ENCODE data around the gene PRKCH. TPM values are rescaled to one million over a fixed set of nuclear protein-coding genes. Genes with fewer than 3 reads are reported as not detected.

PRKCH gene
- total RNA-seq, 1 donor from 2014 or later, result 8.4 TPM

DNA sequence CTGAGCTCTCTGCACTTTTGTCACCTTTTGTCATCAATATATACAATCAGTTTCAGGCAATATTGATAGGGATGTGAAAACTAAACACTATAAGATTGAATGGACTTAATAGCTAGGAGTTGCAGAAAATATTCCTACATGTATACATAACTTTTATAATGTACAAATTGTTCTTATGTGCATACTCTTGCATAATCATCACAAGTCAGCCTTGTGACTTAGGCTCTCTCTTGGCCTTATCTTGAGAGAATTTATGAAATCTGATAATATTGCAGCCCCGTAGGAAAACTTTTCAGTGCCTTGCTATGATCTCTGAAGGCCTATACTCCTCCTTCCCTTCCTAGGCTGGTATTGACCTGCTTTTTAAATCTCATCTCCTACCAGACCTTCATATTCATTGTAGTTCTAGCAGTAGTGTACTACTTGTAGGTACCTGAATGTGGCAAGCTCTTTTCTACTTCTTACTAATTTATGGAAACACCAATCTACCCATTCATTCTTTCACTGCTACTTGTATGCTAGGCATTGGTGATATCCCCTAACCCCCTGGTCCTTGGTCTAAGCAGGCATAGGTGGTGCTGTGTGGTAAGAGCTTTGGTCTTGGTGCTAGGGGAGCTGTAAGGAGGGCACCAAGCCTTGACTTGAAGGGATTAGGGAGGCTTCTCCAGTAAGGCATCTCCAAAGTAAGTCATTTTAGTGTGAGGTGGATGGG is 100.0 kb downstream of the PRKCH start:
- TF ChIP-seq, protein P1, sequence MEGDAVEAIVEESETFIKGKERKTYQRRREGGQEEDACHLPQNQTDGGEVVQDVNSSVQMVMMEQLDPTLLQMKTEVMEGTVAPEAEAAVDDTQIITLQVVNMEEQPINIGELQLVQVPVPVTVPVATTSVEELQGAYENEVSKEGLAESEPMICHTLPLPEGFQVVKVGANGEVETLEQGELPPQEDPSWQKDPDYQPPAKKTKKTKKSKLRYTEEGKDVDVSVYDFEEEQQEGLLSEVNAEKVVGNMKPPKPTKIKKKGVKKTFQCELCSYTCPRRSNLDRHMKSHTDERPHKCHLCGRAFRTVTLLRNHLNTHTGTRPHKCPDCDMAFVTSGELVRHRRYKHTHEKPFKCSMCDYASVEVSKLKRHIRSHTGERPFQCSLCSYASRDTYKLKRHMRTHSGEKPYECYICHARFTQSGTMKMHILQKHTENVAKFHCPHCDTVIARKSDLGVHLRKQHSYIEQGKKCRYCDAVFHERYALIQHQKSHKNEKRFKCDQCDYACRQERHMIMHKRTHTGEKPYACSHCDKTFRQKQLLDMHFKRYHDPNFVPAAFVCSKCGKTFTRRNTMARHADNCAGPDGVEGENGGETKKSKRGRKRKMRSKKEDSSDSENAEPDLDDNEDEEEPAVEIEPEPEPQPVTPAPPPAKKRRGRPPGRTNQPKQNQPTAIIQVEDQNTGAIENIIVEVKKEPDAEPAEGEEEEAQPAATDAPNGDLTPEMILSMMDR (IDR thresholded peaks at IDR 0.05; ENCODE audit: insufficient read depth, low read length, poor library complexity, severe bottlenecking), result no peak
- Histone ChIP-seq H3K27me3 (ENCODE audit: control insufficient read depth, insufficient read depth, low read length) (no peaks in the 10 kb centered on the region), H3K36me3 (ENCODE audit: control insufficient read depth, insufficient read depth, low read length) (no peaks in the 10 kb centered on the region), H3K4me3 (ENCODE audit: low read depth, low read length) (no peak overlapping the region)
- DNase-seq (ENCODE audit: low read depth), result no peak

DNA sequence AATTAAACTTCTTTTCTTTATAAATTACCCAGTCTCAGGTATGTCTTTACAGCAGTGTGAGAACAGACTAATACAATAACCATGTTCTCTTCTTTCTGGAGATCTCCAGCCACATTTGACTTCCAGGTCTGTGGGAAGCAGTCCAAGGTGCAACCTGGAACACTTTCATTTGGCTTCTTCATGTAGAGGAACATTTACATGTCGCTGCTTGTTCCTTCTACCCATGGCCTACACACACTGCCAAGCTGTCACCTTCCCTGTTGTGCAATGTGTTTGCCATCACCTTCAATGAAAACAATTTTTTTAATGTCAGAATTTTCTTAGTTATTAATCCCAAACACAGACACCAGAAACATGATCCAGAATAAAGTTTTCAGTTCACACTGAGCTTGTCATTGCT is 104.7 kb downstream of the PRKCH start:
- Histone ChIP-seq H3K36me3 (ENCODE audit: control insufficient read depth, insufficient read depth, low read length) (no peaks in the 10 kb centered on the region), H3K27me3 (ENCODE audit: control insufficient read depth, insufficient read depth, low read length) (no peaks in the 10 kb centered on the region), H3K4me3 (ENCODE audit: low read depth, low read length) (no peak overlapping the region)
- DNase-seq (ENCODE audit: low read depth), result no peak
- TF ChIP-seq, protein P1 (IDR thresholded peaks at IDR 0.05; ENCODE audit: insufficient read depth, low read length, poor library complexity, severe bottlenecking), result no peak

DNA sequence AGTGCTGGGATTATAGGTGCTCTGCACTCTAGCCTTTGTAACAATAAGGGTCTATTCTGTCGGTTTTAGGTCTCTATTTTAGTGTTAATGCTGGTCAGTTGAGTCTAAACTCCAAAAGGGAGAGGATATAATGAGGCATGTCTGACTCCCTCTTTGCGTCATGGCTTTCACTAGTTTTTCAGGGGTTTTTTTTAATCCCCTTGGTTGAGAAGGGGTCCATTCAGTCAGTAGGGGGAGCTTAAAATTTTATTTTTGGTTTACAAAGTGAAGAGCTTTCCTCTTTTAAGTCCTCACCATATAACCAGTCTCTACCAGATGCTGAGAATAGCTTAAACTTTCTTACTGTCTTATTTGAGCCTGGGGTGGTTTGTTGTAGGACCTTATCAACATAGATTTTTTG is 106.9 kb downstream of the PRKCH start:
- no peak for DNase-seq (ENCODE audit: low read depth)
- TF ChIP-seq, protein P1 (IDR thresholded peaks at IDR 0.05; ENCODE audit: insufficient read depth, low read length, poor library complexity, severe bottlenecking), result no peak
- Histone ChIP-seq H3K4me3 (ENCODE audit: low read depth, low read length) (no peak overlapping the region), H3K36me3 (ENCODE audit: control insufficient read depth, insufficient read depth, low read length) (no peaks in the 10 kb centered on the region), H3K27me3 (ENCODE audit: control insufficient read depth, insufficient read depth, low read length) (no peaks in the 10 kb centered on the region)

DNA sequence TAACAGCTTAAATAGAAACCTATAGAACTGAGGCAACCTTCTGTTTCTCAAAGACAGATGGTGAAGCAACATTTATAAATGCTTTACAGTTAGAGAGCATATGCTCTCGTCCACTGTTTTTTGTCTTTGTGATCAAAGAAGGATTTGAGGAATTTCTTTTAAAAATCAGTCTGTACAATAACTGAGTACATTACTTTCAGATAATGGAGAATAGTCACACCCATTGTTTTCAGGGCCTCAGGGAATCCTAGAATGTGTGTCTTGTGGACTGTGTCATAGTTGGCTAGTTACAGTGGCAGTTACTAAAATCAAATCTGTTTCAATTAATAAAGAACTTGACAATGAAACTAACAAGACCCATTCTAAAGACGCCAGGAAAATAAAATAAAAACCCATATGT is 107.9 kb downstream of the PRKCH start:
- DNase-seq (ENCODE audit: low read depth), result no peak
- Histone ChIP-seq H3K27me3 (ENCODE audit: control insufficient read depth, insufficient read depth, low read length) (no peaks in the 10 kb centered on the region), H3K36me3 (ENCODE audit: control insufficient read depth, insufficient read depth, low read length) (no peaks in the 10 kb centered on the region), H3K4me3 (ENCODE audit: low read depth, low read length) (no peak overlapping the region)
- TF ChIP-seq, protein P1 (IDR thresholded peaks at IDR 0.05; ENCODE audit: insufficient read depth, low read length, poor library complexity, severe bottlenecking), result no peak

DNA sequence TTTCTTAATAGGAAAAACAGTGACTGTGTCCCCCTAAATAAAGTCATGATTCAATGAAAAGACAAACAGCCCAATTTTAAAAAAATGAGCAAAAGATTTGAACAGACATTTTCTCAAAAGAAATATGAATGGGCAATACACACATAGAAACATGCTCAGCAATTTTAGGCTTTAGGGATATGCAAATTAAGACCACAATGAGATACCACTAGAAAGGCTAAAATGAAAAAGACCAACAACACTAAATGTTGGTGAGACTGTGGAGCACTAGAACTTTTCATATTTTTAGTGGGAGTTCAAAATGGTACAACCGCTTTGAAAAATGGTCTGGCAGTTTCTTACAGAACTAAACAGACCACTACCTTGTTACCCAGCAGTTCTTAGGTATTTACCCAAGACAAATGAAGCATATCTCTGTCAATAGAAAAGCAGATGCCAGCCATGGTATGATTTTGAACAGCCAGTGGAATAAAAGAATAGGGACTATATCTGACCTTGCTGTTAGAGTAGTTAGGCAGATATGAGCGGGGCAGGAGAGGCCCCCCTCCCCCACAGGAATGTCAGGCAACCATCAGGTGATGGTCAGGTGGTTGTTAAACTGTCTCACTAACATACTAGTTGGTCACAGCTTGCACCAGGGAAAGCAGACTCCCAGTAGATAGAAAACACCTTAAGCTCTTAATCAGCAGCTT is 108.8 kb downstream of the PRKCH start:
- TF ChIP-seq, protein P1 (IDR thresholded peaks at IDR 0.05; ENCODE audit: insufficient read depth, low read length, poor library complexity, severe bottlenecking), result no peak
- H3K36me3 ChIP-seq (ENCODE audit: control insufficient read depth, insufficient read depth, low read length), result no peaks in the 10 kb centered on the region
- H3K4me3 ChIP-seq (ENCODE audit: low read depth, low read length), result no peak overlapping the region
- DNase-seq (ENCODE audit: low read depth), result no peak
- H3K27me3 ChIP-seq (ENCODE audit: control insufficient read depth, insufficient read depth, low read length), result no peaks in the 10 kb centered on the region
